HG03558 (cell line): ENCODE data around the gene CDK14.

Experiments
- ATAC-seq: cut with Tn5 transposase; IDR thresholded peaks from one replicate; pipeline ENCODE4 v1.9.1; 2021; ENCODE audit warnings: moderate number of reproducible peaks; ENCODE audit not compliant: unreplicated experiment; ENCODE audit errors: extremely low read depth

Gene CDK14

GRCh38 chr7:91212582-91212981 lies 616.5 kb downstream of the CDK14 start:
- no peak for ATAC-seq

- no peak for ATAC-seq
Measured at GRCh38 chr7:91226411-91226810, 630.3 kb downstream of the CDK14 start.

DNA sequence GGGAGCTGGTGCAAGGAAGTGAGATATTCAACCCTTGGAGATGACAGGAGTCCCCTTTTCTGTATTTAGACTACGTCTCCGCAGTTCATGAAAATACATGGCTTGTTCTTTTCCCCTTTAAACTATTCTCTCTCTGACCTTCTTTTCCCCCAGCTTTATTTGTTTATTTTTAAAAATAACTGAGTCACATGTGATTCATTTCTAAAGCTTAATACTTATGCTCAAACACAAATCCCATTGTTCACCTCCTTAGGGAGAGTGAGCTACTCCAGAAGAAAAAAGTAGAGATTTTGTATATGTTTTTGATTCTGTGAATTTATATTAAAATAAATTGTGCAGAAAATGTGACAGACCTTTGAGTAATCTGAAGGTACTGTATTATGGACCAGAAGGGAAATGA lies 632.2 kb downstream of the CDK14 start:
- ATAC-seq, result no peak

DNA sequence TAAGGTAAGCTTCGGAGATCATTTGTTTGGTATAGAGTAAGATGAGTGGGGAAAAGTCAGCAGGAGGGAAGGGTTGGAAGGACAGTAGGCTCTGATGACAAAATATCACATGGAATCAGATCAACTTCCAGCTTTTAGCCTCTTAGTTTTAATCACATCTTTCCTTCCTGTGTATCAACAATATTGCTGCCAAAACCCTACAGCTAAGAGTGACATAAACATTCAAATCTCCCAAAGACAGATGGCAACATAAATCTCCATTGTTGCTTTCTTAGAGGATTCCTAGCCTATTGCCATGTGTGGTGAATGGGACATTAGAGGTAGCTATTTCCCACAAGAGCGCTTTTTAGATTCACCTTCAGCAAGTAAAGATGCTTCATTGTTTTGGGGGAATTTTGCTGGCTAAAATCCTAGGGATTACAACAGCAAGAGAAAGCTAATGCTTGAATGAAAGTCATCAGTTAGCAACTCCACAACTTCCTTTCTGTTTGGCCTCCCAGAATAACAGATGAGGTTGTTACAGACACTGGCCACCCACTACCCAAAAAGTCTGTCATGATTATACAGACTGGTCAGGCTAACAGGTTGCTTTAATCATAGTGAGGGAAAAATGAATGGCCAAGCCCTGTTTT lies 632.9 kb downstream of the CDK14 start:
- no peak for ATAC-seq

DNA sequence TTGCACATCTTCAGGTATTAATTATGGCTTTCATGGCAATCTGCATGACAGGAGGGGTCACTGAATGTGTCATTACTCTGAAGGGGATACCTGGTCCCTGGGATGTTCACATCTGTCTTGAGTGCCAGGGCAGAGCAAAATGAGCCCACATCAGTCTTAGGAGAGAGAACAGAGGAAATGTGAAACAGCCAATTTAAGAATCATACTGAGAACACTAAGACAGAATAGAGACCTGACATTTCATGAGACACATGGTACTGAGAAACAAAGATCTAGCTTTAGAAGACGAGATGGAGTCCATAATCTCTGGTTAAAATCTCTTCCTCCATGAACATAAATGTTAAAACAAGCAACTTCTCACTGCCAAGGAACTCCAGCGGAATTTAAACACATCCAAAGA lies 634.0 kb downstream of the CDK14 start:
- no peak for ATAC-seq

- ATAC-seq, result no peak
Measured at GRCh38 chr7:91230503-91230902, 634.4 kb downstream of the CDK14 start.

DNA sequence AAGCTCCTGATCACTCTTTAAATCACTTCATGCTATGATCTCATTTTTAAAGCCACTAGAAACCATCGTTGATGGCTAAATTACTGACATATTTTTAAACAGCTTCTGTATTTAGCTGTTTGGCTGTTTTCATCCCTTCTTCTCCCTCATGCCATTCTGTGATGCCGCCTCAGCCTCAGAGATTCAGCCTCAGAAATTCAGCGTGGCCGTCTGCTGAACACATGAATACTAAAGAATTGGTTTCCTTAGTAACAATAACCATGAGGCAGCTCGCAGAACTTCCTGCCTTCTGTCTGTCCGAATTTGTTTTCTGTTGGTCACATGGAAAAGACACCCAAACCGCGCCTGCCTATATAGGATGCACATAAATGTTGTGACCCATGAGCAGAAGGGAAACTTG lies 637.1 kb downstream of the CDK14 start:
- ATAC-seq, result no peak

GRCh38 chr7:91235211-91235832 lies 639.2 kb downstream of the CDK14 start:
- ATAC-seq, result no peak

DNA sequence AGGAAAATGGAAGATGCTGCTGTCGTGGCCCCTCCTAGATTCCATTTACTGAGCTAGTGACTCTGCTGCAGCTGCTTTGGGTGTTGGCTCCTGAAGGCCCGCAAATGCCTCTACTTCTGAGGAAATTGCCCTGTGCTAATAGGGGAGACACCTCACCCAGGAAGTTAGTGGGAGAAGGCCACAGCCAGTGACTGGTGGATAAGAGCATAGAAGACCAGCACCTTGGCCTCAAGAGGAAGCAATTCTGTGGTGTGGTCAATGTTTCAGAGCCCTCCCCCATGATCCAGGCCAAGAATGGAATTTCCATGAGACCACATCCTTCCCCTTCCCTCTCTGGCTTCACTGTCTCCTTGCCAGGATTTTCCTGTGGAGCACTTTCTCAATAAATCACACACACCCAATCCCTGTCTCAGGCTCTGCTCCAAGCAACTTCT lies 643.1 kb downstream of the CDK14 start:
- ATAC-seq, result no peak

DNA sequence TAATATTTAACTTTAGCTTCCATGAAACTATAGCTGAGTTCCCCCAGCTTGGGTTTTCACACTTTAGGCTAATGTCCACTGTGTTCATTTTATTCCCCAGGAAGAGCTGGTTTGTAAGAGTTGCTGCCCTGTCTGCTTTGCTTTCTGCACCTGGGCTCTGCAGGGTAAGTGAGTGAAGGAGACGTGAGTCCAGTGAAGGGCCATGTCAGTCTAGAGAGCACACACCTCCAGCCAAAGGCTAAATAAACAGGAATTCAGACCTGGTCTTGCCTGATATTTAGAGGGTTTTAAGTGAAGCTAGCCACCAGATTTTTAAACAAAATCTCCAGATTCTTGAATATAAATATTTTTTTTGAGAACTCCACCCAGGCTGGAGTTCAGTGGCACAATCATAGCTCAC lies 643.7 kb downstream of the CDK14 start:
- no peak for ATAC-seq

- ATAC-seq, result no peak
Measured at GRCh38 chr7:91240376-91240941, 644.3 kb downstream of the CDK14 start.

DNA sequence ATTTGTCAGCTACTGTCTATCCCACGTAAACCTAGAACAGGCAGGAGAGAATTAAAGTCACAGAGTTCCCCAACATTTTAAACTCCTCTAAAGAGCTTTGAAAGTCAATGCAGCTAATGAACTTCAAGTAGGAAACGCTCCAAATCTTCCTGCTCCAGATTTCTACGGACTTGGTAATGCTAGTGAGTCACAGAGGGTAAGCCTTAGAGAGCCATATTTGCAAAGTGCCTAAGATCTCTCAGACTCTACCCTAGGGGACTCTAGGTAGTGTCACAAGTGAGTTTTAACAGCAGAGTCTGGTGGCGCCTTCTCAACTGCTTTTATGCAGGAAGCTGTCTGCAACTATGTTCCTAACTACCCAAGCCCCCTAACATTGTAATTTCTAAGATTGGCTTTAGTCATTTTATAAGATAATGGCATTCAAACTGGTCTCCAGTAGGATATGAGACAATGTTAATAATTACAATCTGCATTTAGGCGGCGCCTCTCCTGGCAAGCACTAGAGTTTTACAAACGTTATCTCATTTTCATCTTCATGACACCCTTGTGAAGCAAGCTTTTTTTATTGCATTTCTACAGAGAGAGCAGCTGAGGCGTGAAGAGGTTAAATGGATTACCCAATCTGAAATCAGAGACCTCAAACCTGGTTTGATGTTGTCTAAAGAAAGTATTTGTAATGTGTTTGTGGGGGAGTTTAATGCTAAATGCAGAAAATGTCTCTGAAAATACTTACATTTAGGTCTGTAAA lies 646.1 kb downstream of the CDK14 start:
- no peak for ATAC-seq

GRCh38 chr7:91243591-91244301 lies 647.6 kb downstream of the CDK14 start:
- ATAC-seq, result no peak

GRCh38 chr7:91247500-91247899 lies 651.4 kb downstream of the CDK14 start:
- ATAC-seq, result no peak

DNA sequence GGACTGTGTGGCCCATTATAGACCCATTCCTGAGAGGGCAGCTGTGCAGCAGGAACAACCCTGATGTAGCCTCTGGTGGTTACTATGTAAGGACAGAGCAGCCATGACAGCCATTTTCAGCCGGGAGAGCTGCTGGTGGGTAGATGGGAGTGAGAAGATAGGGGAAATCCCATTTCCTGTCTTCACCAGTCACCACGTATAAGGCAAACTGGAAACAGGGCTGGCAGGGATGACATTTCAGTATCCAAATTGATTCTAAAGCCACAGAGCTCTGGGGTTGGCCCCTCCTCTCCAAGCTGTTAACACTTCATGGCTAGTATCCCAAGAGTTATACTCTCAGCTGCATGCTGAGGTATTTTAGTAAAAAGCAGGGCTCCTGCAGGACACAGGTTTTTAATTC lies 652.9 kb downstream of the CDK14 start:
- ATAC-seq, result no peak

GRCh38 chr7:91249506-91250233 lies 653.5 kb downstream of the CDK14 start:
- no peak for ATAC-seq

GRCh38 chr7:91250706-91251105 lies 654.6 kb downstream of the CDK14 start:
- ATAC-seq, result no peak

DNA sequence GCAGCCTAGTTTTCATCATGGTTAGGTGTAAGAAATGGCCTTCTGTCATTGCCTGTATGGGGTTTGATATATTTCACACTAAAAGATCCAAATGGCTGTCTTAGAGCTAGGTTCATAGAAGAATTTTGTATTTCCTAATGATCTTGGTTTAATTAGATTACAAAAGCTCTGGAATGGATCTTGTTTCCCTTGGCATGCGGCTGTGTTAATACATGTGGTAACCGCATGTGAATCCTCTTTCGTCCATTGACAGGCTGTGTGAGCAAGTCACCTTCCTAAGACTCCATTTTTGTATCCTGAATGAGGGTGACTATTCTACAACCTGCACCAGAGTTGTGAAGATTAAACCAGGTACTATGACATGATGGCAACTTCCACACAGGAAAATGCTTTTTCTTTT lies 655.8 kb downstream of the CDK14 start:
- no peak for ATAC-seq
